ENCODE results near the gene TNK2.
"Not testable (repeated sequence)": the region's sequence is repeated elsewhere in the genome, so short reads cannot be mapped to it uniquely, and the experiment has no call there.

TNK2 gene

GRCh38 chr3:195916991-195917390, 8.6 kb upstream of the TNK2 start:
- DNase-seq (ENCODE audit: low read depth) = no peak

GRCh38 chr3:195916291-195916690, 7.9 kb upstream of the TNK2 start:
- DNase-seq (ENCODE audit: low read depth) = no peak

DNA sequence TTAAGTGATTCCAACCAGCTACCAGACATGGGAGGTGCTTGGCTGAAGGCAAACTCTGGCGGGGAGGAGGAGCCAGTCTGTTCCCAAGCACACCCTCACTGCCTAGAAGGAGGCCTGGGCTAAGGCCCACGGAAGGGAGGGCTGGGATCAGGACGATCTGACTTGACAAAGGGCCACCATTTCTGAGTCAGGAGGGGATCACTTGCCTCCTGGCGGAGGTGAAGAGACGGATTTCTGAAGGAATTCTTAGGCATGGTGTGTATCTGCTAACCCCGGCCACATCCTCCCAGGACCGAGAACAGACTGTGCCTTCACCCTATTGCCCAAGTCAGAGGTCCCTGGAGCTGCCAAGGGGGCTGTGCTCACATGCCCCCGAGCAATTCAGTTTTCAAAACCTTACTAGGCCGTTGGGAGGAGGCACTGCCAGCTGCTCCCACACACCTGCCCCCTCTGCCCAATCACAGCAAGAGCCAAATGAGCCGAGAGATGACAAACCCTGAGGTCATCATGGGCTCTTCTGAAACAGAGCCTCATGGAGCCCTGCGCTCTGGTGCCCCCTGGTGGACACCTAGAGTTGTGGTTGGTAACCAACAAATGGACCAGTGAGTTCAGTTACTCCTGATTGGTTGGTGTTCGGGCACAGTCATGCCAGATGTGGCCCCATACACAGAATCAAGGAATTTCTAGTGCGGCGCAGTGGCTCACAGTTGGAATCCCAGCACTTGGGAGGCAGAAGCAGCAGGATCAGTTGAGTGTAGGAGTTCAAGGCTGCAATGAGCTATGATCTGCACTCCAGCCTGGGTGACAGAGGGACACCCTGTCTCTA, 6.5 kb upstream of the TNK2 start:
- peak; percentile 79 for DNase-seq (ENCODE audit: low read depth)

DNA sequence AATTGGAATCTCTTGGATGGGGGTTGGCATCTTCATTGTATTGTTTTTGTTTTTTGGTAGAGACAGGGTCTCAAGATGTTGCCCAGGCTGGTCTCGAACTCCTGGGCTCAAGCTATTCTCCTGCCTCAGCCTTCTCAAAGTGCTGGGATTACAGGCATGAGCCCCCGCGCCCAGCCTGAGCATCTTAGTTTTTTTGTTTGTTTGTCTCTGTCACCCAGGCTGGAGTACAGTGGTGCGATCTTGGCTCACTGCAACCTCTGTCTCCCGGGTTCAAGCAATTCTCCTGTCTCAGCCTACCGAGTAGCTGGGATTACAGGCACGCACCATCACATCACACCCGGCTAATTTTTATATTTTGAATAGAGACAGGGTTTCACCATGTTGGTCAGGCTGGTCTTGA, 5.8 kb upstream of the TNK2 start:
- DNase-seq (ENCODE audit: low read depth) = not testable (repeated sequence)

GRCh38 chr3:195913382-195913781, 5.0 kb upstream of the TNK2 start:
- no peak for DNase-seq (ENCODE audit: low read depth)

DNA sequence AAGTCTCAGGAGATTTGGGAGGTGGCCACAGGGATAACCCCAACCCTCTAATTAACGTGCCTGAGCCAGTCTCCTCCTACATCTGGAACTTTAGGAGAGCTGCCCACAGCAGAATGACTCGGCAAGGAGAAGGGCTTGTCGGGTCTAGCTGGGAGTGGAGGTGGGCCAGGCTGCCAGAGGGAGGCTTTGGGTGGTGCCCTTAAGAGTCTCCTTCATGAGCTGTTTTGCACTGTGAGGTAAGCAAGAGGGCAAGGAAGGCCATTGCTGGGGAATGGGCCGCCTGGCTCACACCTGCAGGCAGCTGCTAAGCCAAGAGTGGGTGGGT, 3.6 kb upstream of the TNK2 start:
- DNase-seq (ENCODE audit: low read depth) = no peak

DNA sequence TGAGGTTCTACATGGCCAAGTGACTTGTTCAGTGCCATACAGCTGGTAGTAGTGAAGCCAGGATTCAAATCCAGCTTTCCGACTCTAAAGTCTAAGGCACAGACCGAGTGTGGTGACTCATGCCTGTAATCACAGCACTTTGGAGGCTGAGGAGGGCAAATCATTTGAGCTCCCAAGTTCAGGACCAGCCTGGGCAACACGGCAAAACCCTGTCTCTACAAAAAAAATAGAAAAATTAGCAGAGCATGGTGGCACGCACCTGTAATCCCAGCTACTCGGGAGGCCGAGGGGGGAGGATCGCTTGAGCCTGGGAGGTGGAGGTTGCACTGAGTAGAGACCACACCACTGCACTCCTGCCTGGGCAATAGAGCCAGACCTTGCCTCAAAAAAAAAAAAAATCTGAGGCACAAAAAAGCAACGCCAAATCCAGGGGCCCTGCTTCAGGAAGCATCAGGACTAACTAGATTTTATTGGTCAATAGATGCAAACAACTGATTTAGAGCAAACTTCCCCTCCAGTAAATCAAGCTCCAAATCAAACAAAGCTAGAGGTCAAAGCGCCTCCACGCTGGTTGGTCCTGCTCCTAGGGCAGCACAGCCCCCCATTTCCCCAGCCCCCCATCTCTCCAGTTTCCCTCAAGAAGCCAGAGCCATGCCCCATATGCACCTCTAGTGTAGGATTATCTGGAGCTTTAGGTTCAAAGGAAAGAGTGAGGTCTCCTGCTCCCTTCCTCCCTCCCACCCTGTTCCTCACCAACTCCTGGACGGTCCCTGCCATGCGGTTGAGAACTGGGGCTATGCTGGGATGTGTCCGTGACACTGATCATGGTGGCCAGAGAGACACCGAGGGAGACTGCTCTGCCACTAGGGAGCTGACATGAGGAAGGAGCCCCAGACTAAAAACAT, 2.9 kb upstream of the TNK2 start:
- no peak for DNase-seq (ENCODE audit: low read depth)

DNA sequence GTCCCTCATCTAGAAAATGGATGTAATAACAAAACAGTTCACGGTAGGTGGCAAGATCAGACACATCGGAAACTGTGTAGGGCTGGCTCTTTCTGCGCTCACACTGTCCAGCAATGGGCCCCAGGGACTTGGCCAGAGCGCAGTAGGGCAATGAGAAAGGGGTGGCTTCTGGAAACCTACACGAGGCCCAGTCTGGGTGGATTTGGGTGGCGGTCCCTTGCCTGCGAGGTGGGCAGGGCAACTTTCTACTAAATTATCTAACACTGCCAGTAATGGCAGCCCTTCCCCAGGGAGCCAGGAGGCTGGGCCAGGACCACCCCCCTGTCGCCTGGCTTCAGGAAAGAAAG, 2.1 kb upstream of the TNK2 start:
- no peak for DNase-seq (ENCODE audit: low read depth)

GRCh38 chr3:195909644-195910498, 1.5 kb upstream of the TNK2 start:
- peak; percentile 48 for DNase-seq (ENCODE audit: low read depth)

DNA sequence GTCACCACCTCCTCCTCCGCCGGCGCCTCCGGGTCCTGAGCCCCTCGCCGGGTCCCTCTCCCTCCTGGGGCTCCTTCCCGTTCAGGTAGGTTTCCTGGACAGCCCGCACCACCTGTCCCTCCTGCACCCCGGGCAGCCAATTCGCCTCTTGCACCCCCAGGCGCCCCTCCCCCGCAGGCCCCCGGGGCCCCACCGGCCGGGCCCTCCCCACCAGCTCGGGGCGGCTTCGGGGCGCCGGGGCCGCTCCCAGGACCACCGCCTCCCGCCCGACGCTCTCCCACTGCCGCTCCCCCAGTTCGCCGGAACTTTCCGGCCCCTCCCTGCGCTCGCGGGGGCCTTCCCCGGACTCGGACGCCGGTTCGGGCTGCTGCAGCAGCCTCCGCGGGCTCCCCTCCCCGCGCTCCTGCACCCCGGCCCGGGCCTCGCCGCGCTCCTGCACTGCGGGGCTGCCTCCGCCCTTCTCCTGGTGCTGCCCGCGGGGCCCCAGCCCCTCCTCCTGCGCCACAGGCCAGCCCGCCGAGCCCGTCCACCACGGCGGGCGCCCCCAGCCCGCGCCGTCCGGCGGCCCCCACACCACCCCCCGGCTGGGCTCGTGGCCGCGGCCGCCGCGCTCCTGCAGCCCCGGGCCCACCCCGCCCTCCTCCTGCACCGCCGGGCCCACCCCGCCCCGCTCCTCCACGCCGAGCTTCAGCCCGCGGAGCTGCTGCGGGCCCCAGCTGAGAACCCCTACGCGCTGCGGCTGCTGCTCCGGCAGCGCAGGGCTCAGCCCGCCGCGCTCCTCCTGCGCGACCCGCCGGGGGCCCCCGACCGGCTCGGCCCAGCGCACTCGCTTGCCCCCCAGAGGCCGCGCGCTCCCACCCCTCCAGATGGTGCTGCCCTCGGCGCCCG, 587 bp upstream of the TNK2 start:
- peak; percentile 38 for DNase-seq (ENCODE audit: low read depth)

- no peak for DNase-seq (ENCODE audit: low read depth)
Observed at GRCh38 chr3:195907684-195907933, 742 bp downstream of the TNK2 start.

- DNase-seq (ENCODE audit: low read depth) = no peak
Observed at GRCh38 chr3:195906865-195907683, 1.3 kb downstream of the TNK2 start.

DNA sequence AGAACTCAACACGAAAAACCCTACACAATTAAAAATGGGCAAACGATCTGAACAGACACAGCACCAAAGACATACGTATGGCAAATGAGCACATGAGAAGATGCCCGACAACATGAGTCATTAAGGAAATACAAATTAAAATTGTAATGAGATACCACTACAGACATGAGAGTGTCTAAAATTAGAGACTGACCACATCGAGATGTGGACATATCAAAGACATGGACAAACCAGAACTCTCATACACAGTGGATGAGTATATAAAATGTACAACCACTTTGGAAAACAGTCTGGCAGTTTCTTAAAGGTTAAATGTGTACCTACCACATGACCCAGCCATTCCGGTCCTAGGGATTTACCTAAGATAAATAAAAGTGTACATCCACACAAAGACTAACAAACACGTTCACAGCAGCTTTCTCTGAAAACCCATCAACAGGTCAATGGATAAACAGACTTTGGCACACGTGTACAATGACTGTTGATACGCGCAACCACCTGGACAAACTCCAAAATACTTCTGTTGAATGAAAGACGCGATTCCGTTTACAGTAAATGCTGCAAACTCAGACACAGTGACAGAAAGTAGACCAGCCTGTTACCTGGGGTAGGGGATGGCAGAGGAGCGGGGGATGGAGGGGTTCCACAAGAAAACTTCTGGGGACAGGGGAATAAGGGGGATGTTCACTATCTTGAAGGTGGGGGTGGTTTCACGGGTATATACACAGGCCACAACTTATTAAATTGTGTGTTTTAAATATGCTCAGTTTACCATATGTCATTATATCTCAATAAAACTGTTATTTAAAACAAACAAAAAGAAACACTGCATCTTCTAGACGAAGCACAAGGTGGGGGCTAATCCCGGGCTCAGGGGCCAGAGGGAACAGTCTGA, 2.1 kb downstream of the TNK2 start:
- no peak for DNase-seq (ENCODE audit: low read depth)

DNA sequence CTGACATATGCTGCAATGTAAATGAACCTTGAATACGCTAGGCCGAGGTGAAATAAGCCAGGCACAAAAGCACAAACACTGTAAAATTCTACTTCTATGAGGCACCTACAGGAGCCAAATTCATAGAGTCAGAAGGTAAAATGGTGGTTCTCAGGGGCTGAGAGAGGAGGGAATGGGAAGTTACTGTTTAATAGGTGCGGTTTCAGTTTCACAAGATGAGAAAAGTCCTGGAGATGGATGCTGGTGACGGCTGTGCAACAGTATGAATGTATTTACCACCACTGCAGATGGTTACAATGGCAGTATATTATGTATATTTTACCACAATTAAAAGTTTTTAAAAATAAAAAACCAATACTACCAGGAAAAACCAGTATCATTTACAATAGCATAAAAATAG, 4.0 kb downstream of the TNK2 start:
- no peak for DNase-seq (ENCODE audit: low read depth)

- DNase-seq (ENCODE audit: low read depth) = no peak
Observed at GRCh38 chr3:195903950-195904290, 4.4 kb downstream of the TNK2 start.

- DNase-seq (ENCODE audit: low read depth) = not testable (repeated sequence)
Observed at GRCh38 chr3:195902634-195903033, 5.7 kb downstream of the TNK2 start.

- not testable (repeated sequence) for DNase-seq (ENCODE audit: low read depth)
Observed at GRCh38 chr3:195901836-195902585, 6.3 kb downstream of the TNK2 start.

DNA sequence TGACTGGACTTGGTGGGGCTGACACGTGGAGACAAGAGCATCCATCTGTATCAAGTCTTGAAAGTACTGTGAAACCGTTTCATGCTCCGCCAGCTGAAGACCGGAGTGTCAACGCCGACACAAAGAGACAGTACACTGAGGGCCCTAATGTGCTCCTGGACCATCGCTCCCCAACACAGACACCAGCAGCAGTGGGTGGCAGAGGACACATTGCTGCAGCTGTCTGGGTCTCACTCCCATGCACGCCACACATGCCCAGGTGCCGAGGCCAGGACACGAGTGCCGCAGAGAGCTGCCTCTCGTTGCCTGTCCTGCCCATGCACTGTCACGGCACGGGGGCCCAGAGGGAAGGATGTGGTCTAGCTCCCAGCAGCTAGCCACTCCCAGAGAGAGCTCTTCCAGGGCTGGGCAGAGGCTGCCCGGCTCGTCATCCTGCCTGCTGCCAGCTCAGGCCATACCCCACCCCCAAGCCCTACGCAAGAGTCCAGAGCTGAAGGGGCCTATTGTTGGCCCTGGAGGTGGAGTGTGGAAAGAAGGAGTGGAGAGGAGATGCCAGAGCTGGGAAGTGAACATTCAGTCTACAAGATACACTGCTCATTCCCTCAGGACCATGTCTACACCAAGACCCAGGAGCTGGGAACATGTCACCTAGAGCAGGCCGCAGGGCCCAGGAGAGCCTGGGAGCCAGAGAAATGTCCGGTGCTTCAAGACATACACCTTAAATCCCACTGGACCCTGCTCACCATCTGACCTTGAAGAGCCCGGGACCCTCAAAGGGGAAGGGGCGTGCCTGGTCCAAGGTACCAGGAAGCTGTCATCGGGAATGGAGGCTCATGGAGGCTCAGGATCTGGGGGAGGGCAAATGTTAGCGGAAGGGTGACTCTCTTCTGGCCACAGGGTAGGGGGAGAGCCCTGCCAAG, 7.7 kb downstream of the TNK2 start:
- DNase-seq (ENCODE audit: low read depth) = peak; percentile 75
